Activated CD4-positive, CD25-positive, alpha-beta regulatory T cell (primary cell): ENCODE data around the gene TMEM151A.
"Not testable (repeated sequence)": the region's sequence is repeated elsewhere in the genome, so short reads cannot be mapped to it uniquely, and the experiment has no call there.

Source experiments
- DNase-seq, 4 experiments: peaks; one replicate each; lab custom pipeline; 2025; lab: John Stamatoyannopoulos, UW

Gene TMEM151A

DNA sequence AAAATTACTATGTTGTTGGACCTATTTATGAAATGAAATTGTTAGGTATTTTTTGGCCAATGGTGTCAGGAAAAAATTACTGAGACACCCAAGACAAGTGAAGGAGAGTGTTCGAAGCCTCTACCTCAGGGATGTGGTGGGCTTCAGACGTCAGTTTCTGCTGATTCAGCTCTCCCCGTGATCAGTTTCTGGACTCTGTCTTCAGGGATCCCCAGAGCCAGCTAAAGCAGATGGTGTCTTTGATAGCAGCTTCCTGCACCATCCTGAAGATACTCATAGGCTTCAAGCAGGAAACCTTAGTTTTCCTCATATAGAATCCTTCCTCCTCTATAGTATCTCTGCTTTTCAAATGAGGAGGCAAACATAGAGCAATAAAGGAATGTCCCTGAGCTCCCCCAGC lies 17.8 kb downstream of the TMEM151A start:
- DNase-seq, result no peak

DNA sequence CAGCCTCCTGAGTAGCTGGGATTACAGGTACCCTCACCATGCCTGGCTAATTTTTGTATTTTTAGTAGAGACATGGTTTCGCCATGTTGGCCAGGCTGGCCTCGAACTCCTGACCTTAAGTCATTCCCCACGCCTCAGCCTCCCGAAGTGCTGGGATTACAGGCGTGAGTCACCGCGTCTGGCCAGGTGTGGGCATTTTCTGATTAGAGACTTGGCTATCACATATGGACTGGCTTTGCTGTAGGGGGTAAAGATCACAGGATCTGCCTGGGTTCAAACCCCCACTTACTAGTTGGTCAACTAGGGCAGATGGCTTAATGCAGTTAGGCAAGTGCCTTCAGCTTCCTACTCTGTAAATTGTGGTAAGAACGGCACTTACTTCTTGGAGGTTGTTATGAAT lies 18.6 kb downstream of the TMEM151A start:
- no peak for DNase-seq

DNA sequence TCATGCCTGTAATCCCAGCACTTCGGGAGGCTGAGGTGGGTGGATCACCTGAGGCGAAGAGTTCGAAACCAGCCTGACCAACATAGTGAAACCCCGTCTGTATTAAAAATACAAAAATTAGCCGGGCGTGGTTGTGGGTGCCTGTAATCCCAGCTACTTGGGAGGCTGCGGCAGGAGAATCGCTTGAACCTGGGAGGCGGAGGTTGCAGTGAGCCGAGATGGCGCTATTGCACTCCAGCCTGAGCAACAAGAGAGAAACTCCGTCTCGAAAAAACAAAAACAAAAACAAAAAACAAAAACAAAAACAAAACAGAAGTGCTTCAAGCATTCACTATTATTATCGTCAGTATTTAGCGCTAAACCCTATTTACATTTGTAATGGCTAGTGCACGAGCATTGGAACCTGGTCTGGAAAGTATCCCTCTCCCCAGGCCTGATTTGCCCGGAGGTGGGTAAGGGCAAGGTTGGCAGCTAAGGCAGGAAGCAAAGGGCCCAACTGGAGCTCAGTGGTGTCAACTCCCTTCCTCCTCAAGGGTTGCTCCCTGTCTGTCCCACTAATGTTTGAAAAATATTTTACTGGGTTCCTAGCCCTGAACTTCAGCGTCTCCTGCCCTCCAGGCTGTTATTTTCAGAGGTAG lies 19.2 kb downstream of the TMEM151A start:
- DNase-seq, result not testable (repeated sequence)

DNA sequence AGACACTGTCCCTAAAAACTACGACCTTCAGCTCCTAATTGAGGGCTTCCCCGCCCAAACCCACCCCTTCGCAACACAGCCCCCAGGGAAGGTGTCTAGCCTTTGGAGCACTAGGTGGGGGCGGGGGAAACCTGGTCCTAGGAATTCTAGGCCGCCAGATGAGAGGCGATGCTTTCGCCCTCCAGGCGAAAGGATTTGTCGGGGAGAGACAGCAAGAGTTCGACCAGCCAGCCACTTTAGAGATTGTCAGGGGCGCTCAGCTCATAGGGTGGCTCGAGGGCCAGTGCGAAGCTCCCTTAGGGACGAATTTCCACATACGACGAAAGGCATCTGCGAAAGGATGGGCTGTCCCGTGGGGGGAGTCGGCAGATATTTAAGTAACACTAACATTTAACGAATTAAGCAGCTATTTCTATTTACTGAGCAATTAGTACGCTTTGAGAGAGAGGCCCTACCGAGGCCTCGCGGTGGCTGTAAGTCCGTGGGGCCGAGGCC lies 19.8 kb downstream of the TMEM151A start:
- DNase-seq, result no peak

DNA sequence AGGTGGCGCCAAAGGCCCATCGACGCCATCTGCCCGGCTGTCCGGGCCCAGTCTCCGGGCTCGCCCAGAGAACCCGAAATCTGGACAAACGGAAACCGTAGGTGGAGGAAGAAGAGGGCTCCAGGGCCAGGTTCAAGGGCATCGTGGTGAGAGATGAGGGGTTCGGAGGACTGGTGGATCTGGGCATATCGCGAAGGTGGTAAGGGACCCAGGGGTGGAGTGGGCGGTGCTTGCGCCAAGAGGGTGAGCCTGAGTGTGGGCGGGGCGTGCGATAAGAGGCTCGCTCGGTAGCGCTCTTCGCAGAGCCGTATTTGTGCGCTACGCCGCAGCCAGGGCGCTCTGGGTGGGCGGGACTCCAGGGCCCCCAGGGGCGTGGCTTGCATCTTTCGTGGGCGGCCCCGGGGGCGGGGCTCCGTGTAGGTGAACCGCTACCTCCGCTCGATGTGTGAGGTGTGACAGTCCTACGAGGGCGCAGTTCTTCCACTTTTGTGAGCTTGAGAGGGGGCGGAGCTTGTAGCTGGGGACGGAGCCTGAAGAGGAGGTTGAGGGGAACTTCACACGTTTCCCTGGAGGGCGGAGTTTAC lies 20.4 kb downstream of the TMEM151A start:
- peak; percentile 81 to 97 (median 92) for DNase-seq

DNA sequence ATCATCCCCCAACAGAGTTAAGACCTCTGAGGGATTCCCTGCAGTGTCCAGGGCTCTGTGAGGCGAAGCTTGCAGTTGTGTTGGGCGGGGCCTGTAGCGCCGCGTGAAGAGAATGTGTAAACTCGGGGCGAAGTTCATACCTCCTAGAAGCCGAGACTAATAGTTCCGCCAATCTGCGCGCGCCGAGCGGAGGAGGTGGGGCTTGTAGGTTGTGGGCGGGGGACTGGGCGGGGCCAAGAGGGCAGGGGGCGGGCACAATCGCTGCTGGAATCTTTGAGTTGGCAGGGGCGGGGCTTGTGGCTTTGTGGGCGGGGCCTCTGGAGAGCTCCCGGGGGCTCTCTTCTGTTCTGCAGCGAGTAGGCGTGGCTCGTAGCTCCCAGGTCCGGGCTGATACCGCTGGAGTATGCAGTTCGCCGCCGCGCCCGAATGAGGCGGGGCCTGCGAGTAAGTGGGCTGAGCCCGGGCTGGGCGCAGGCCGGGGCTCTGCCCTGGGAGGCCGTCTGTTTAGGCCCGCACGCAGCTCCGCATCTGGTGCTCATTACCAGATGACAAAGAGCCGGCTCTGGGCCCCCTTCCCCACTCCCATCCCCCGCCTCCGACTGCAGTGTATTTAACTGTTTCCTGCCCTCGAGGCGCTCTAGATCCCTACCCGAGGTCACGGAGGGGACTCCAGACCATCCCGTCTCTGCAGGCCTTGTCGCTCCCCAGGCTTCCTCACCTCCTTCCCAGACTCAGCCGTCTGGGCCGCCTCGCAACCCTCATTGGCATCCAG lies 21.0 kb downstream of the TMEM151A start:
- DNase-seq, result peak; percentile 95 to 99 (median 98)

DNA sequence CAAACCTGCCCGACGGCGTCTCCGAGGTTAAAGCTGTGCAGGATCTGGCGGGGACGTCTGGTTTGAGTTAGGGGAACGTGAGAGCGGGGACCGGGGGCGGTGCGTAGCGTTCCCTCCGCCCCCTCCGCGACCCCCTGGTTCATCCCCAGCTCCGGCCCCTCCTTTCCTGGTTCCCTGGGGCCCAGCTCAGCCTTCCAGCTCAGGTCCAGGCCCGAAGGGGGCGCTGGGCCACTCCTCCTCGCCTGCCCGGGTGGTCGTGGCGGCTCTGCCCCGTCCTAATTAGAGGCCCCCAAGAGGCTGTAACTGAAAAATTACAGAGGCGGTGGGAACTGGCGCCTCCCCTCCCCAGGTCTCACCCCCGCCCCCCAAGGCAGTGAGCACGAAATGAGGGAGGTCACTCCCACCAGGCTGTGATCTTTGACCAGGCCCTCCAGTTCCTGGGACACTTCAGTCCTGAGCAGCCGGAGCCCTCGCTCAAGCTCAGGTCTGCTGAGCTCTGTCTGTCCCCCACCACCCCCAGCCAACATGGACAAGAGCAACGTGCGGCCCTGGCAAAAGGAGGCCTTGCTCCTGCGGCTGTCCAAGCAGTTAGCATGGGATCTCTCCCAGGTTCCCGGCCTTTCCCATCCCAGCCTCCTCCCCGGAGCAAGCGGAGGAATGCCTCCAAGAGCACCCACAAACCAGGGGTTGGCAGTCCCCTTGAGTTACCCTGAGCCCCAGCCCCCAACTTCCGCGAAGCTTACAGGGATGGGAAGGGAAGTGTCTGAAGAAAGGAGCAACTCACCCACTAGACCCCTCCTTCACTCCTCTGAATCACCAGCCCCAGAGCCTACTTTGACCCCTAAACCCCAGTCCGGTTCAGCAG lies 21.9 kb downstream of the TMEM151A start:
- no peak for DNase-seq

DNA sequence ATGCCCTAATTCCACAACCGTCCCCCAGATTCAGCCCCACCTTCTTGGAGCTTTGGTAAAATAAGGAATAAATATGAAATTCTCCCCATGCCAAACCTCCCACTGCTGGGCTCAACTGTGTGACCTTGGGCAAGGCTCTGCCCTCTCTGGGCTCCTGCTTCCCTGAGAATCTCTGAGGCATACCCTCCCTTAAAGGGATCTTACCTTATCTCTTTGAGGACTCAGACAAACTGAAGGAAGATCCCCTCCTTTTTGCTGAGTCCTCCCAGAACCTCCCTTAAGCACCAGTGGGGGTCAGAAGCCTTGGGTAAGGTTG lies 22.4 kb downstream of the TMEM151A start:
- no peak for DNase-seq

DNA sequence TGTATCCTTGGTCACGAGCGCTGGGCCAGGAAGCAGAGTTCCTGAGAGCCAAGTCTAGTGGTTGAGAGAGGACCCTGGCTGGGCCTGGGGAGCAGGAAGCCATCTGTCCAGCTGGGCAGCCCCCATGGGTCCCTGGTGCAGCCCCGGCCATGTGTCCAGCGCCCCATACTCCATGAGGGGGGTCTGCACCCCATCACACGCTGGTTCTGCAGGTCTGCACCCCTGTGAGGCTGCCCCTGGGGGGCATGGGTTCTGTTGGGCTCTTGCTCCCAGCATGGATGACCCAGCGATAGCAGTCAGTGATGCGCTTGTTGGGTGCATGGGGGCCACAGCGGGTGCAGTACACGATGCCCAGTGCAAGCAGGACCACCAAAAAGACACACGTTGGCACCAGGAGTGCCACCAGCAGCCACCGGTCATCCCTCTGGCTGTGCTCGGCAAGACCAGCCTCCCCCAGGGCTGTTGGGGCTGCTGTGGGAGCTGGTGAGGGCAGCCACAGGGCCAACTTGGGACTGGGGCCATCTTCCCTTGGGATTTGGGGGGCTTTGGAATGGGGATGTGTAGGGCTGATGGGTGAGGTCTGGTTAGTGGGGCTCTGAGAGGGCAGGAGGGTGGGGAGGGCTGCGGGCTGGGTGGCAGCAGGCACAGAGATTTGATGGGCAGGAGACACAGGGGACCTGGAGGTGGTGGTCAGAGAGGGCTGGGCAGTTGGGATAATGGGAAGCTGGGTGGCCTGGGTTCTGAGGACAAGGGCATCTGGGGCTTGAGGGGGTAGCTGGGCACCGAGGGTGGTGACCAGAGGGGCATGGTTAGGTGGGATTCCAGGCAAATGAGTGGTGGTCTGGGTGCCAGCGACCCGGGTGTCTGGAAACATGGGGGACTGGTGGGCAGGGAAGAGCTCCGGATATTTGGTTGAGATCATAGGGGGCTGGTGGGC lies 23.1 kb downstream of the TMEM151A start:
- no peak for DNase-seq

DNA sequence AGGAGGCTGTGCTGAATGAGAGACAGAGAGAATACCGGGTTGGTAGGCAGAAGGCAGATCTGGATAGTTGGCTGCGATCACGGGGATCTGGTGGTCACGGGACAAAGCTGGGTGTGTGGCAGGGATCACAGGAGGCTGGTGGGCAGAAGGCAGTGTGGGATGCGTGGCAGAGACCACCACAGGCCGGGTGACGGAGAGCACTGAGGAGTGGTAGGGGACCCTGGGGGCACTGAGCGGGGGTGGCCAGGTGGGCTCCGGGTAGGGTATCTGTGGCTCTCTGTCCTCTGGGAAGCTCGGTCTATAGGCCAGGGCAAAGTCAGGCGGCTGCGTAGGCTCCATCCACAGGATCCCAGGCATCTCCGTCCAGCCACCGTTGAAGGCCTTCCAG lies 23.8 kb downstream of the TMEM151A start:
- no peak for DNase-seq

DNA sequence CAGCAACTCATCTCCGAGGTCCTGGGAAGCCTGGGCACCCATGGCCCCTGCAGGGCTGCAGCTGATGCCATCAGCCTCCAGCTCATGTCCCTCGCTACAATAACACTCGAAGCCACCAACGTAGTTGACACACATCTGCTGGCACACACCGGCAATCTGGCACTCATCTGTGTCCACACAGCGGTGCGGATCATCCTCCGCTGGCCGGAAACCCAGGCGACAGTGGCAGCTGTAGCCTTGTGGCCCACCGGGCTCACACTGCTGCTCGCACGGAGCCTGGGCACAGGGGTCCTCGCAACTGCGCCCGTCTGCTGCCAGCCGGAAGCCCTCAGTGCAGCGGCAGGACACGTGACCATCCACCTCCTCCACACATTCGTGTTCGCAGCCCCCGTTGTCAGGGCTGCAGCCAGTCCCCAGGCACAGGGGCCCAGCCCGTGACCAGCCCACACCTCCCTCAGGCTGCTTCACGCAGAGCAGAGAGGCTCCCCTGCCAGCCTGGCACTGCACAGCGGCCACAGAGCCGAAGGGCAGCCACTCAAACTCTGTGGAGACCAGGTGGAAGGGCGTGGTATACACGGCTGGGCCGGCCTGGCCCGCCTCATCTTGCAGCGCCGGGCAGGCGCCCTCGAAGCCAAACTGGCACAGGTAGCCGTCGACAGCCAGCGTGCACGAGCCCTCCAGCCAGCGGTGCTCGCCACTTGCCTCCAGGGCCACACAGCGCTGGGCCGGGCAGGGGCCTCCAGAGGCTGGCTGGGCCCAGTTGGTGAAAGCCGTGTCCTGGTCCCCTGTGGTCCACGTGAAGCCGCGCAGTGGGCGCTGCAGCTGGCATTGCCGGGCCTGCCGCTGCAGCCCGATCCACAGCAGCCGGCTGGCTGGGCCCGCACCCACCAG lies 24.5 kb downstream of the TMEM151A start:
- no peak for DNase-seq

DNA sequence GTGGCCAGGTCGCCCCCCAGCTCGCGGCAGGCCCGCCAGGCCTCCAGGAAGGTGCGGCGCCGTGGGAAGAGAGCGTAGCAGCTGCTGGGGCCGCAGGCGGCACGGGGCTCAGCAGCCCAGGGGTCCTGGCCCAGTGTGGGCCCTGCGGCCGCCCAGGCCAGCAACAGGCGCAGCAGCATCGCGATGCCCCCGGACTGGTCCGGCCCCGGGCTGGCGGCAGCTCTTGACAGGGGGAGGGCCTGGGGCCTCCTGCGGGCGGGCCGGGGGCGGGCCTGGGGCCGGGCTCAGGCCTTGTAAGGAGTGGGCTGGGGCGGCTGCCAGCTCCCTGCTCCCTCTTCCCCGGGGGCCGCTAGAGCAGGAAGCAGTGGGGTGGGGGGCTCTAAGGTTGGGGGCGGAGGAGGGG lies 25.2 kb downstream of the TMEM151A start, which contains the start of gene CD248:
TSS of gene CD248 (minus strand) at position 196 of the 403 bp plus-strand sequence. CDS start at position 179, 17 bp downstream.
- DNase-seq, result no peak

DNA sequence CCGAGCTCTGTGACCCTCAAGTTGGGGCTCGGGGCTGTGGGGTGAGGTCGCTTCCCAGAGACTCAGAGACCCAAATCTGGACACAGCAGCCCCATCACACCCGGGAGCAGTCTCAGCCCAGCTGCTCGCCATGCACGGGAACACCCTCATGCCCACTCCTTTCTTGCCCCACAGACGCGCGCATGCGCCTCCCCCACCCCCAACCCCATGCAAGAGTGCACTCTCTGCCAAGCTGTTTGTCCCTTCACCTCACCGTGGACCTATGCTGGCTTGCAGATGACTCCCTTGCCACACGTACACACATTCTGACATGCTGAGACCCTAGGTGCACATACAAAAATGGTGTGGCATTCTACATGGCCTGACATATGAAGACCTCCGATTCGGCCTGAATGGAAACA lies 25.6 kb downstream of the TMEM151A start:
- DNase-seq, result no peak

DNA sequence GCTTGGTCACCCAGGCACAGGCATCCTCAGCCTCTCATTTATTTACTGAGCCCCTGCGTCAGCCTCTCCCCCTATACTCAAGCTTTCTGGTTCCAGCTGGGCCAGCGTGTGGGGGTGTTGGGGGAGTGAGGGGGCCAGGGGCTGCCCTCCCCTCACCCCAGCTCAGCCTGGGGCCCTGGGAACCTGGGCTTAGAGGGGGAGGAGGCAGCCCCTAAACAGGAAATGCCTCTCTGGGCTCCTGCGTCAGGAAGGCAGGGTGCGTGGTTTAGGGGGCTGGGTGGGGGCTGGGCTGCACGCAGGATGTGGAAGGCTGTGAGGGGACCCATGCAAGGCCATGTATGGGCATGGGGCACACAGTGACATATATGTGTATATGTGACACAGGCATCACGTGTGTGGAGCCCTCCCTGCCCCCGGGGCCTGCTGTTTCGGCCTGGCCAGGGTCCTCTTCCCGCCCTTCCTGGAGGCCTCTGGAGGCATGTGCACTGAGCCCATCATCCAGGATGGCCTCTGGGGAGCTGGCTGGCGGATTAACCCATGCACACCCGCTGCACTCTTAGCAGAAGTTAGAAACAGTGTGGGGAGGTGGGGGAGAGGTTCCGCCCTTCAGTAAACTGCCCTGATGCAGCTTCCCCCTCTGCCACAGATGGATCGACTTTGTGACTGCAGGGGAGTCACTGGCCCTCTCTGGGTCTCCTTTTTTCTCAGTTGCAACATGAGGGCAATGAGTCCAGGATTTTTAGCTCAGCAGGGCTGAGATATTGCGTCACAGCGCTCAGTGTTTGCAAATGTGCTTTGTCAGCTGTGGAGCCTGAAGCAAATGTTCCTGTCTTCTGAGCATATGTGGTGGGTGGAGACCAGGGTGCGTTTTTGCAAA lies 26.3 kb downstream of the TMEM151A start:
- DNase-seq, result peak in 1 of 4 experiments; percentile 30

DNA sequence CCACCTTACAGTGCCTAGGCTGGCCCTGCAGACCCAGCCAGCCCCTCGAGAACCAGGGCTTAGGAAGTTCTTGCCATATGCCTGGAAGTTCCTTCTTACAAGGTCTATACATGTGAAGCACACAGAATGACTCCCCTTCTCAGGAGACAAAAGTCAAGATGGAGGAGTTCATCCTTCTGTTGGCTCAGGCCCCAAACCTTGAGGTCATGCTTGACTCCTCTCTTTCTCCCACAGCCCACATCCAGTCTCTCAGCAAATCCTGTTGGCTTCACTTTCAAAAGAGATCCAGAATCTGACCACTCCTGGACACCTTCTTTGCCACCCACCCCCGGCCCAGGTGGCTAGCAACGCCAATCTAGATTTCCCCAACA lies 26.9 kb downstream of the TMEM151A start:
- no peak for DNase-seq

DNA sequence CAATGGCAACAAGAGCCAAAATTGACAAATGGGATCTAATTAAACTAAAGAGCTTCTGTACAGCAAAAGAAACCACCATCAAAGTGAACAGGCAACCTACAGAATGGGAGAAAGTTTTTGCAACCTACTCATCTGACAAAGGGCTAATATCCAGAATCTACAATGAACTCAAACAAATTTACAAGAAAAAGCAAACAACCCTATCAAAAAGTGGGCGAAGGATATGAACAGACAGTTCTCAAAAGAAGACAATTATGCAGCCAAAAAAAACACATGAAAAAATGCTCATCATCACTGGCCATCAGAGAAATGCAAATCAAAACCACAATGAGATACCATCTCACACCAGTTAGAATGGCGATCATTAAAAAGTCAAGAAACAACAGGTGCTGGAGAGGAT lies 28.6 kb downstream of the TMEM151A start:
- not testable (repeated sequence) for DNase-seq

DNA sequence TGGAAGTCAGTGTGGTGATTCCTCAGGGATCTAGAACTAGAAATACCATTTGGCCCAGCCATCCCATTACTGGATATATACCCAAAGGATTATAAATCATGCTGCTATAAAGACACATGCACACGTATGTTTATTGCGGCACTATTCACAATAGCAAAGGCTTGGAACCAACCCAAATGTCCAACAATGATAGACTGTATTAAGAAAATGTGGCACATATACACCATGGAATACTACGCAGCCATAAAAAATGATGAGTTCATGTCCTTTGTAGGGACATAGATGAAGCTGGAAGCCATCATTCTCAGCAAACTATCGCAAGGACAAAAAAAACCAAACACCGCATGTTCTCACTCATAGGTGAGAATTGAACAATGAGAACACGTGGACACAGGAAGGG lies 29.1 kb downstream of the TMEM151A start:
- DNase-seq, result not testable (repeated sequence)

DNA sequence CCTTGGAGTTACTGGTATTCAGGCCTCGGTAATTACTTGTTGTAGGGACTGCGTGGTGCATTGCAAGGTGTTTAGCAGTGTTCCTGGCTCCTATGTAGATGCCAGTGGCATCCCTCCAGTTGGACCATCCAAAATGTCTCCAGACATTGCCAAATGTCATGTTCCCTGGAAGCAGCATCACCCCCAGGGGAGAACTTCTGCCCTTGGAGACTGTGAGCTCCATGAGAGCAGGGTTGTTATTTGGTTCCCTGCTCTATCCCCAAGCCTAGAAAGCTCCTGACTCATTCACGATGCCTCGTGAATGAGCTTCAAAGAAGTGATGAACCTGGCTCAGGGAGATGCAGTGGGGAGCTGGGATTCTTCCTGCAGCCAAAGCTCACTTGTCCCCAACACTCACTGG lies 29.9 kb downstream of the TMEM151A start:
- no peak for DNase-seq
